Limb (tissue), 2 donors: ENCODE results near the gene PARVG.

ENCODE experiments used
- DNase-seq, 2 donors: peaks; one replicate each; pipeline ENCODE4 v3.0.0-alpha.2; 2016; ENCODE audit errors: extremely low spot score in 2 of 2

PARVG gene, protein sequence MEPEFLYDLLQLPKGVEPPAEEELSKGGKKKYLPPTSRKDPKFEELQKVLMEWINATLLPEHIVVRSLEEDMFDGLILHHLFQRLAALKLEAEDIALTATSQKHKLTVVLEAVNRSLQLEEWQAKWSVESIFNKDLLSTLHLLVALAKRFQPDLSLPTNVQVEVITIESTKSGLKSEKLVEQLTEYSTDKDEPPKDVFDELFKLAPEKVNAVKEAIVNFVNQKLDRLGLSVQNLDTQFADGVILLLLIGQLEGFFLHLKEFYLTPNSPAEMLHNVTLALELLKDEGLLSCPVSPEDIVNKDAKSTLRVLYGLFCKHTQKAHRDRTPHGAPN

DNA sequence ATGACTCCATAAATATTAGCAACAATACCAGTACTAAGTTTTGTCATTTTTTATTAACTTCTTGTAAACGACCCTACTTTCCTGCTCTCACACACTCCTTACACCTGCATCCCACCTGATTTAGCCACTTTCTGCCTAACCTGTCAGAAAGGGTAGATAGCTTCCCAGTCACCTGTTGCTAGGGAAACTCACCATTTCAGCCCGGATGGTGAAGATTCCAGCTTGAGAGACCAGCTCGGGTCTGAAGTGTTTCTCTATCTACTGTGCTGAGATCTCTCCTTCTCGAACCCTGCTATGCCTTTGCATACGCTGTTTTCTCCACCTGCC lies at the start of gene PARVG:
TSS of gene PARVG (plus strand) at position 220 of the 327 bp plus-strand sequence. CDS start 2,405 bp downstream, outside the sequence.
- DNase-seq: no peak

DNA sequence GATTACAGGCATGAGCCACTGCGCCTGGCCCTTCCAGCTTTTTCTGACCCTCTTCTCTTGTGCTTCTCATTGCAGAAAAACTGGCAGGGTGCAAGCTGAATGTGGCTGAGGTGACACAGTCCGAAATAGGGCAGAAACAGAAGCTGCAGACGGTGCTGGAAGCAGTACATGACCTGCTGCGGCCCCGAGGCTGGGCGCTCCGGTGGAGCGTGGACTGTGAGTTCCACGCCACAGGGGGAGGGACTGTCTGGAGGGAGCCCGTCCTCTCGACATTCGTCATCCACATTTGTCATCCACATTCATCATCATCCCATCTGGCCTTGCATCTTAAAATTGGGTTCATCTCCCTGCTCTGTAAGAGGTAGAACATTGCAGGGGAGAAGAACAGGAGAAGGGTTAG lies 49.3 kb upstream of the PARVG start:
- no peak for DNase-seq

DNA sequence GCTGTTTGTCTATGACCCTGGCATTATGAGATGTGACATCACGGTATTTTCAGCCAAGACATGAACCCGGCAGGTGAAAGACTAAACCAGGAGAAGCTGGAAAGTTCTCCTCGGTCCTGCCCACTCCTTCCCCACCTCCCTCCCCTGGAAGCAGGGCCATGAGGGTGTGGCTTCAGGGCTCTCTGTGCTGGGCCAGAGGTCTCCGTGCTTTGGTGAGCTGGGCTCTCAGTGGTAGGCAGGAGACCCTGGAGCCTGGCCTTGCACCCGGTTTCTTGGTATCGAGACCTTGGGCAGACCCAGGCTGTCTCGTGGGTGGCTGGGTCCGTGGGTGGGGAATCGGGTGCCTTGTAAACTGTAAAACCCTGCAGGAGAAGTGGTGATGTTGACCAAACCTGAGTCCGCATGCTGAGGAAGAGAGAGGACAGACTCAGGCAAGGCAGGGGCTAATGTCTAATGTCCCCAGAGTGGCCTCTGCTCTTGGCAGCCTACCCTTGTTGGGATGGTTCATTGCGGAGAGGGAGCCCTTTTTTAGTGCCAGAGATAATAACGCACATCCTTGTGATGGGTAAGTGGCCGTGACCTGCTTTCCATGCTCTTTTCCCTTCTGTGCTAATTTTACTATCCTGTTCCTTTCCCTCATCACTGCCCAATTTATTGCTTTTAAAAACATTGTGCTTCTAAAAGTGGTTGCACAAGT lies 48.6 kb upstream of the PARVG start:
- DNase-seq: no peak

DNA sequence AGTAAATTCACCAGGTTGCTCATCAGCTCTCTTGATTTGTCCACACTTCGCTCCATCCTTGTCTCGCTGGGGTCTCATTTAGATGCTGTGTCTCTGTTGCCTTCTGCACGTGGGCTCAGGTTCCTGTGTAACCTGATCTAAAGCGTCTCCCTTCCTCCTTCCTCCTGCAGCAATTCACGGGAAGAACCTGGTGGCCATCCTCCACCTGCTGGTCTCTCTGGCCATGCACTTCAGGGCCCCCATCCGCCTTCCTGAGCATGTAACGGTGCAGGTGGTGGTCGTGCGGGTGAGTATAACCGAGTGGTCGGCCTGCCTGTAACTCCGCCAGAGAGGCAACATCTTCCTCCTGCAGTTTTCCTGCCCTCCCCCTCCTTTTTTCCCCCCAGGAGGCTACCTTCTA lies 48.0 kb upstream of the PARVG start:
- no peak for DNase-seq

DNA sequence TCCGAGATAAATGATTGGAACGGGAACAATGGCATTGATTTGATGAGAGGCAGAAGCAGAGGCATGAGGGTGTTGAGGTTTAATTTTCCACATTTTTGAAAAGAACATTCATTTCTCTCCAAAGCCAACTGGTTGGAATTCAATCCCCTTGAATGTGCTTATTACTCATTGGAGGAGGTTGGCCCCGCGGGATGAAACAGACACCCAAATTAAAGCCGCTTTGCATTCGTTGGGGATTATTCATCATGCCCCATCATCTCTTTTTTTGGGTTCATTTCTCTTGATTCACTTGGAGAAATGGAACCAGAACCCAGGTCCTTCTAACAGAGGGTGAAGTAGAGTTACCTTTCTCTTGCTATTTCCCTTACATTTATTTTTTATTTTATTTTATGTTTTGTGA lies 47.6 kb upstream of the PARVG start:
- DNase-seq: no peak

DNA sequence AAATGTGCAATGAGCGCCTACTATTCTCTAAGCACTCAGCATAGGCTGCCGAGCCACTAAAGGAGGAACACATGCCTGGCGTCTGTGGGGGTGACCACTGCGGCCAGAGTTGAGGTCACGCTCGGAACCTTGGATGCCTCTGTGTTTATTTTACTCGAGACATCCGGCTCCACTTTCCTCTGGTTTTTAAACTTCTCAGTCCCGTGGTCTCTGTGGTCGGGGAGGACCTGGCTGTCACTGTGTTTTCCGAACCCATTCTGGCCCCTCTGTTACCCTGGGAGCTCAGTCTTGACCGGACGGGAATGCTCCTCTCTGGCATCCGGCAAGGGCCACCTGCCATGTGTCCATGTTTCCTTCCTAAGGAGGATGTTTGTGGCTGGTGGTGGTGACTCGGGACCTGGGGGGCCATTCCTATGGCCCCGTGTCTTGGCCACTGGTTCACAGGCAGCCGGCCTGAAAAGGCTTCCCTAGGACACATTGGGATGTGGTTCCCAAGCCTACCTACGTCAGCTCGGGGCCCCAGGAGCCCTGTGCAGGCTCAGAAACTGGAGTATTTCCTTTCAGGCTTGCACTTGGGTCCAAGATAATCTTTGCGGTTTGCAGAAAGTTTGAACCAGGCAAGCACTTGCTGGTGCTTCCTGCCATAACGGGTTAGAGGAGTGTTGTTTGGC lies 46.7 kb upstream of the PARVG start:
- DNase-seq: no peak

DNA sequence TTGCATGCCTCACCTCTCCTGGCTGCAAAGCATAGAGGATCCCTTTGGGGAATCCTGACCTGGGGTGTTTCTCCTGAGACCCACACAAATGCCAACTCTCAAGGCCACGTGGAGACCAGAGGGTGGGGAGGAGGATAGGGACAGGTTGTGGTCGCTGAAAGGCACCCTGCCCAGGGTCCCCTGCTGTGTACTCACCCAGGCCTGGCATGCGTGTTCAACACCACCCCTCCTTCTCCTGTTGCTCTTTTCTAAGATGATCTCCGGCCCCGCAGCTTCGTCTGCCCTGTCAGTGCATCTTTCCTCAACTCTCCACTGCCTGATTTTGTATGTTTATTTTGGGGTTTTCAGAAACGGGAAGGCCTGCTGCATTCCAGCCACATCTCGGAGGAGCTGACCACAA lies 44.6 kb upstream of the PARVG start:
- DNase-seq: no peak

DNA sequence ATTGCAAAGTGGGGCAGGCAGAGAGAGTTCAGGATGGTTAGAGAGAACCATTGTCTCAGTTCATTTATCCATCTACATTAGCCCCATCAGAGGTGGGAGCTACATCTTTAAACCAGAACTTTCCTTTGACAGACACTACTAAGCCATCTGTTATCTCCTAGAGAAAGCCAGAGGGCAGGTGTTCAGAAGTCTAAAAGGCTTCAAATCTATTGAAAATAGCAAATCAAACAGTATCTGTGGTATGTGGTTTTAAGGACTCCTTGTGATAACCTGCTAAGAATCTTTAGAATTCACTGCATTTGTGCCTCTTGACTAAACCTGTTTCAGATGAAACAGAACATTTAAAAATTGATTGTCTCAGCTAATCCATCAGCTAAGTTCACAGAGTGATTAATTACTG lies 43.9 kb upstream of the PARVG start:
- no peak for DNase-seq

DNA sequence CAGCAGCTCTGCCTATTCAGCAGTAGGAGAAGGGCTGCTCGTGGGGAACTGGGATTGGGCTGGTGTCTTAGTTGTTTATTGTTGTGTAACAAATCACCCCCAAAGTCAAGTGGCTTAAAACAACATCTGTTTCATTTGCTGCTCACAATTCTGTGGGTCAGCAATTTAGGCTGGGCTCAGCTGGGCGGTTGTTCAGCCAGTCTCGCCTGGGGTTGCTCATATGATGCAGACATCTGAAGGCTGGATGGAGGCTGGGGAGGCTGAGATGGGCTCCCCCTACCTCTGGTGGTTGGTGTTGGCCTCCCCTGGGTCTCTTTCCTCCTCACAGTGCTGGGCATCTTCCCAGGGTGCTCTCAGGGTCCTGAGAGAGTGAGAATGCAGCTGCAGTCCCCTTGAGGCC lies 43.3 kb upstream of the PARVG start:
- DNase-seq: no peak

DNA sequence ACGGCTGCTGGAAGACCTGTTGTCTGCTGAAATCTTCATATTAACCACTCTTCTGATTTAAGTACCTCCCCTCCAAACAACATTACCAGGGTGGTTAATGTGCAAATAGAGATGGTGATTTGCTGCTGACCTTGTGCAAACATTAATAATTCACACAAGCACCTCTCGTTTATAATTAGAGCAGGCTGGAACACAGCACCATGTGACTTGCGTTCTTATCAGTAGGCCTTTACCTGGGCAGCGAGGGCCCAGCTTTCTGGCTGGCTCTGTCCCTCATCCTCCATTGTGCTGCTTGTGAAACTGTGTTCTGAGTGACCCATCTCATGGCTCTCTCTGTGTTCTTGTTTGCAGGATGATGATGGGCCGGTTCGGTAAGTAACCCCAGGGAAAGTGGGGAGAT lies 41.0 kb upstream of the PARVG start:
- DNase-seq: no peak

DNA sequence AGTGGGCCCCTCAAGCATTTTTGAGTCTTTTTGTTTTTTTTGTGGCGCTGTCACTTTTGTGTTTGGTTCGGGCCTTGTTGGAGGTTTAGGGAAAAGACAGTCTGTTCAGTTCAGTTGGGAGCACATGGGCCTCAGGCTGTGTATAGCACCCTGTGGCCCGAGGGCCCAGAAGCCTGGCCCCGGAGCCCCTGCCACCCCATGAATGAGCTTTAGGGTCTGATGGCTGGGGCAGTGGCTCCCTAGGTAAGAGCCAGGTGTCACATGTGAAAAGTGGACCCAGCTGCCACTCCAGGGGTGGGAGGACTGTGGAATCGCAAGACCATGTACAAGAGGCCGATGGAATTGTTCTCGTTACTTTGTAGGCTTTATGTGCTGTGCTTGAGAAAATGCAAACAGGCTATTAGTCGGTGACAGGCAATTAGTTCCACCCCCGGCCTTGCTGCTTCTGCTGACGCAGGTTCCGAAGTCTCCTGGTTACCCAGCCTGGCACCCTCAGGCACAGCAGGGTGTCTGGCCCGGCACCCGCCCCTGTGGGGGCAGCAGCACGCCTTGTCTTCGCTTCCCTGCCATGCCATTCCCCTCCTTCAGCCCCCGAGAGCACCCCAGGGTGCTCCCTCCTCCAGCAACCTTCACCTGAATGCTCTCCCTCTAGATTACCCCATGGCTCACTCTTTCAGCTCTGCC lies 38.2 kb upstream of the PARVG start:
- no peak for DNase-seq

DNA sequence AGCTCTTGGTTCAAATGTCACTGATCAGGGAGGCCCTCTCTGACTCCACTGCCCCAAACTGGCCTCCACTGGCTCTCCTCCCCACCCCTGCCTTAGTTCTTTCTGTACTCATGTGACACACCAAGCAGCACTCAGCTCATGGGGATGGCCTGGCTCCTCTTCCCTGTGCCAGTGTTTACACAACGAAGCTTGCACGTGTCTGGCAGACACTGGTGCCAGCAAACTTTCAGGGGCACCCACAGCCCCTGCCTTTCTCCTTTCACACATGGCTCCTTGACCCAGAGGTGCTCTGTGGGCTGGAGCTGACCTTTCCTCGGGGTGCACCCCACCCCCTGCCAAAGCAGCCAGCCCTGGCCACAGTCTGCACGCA lies 37.6 kb upstream of the PARVG start:
- DNase-seq: no peak

DNA sequence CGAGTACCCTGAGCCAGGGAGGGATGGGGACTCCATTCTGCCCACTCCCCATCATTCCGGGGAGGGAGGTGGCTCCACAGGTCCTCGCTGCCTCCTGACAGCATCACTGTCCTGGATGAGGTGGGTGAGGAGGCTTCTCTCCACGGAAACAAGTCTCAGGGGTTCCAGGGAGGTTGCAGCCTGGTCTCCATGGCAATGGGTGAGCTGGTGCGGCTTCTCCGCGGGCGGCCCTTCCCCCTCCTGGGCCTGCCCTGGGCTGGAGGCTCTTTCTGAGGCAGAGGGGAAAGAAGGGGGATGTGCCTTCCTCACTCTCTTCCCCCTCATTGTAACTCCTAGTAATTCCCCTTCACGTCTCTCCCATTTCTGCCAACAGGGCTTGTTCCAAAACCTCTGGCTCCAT lies 37.1 kb upstream of the PARVG start:
- DNase-seq: no peak

DNA sequence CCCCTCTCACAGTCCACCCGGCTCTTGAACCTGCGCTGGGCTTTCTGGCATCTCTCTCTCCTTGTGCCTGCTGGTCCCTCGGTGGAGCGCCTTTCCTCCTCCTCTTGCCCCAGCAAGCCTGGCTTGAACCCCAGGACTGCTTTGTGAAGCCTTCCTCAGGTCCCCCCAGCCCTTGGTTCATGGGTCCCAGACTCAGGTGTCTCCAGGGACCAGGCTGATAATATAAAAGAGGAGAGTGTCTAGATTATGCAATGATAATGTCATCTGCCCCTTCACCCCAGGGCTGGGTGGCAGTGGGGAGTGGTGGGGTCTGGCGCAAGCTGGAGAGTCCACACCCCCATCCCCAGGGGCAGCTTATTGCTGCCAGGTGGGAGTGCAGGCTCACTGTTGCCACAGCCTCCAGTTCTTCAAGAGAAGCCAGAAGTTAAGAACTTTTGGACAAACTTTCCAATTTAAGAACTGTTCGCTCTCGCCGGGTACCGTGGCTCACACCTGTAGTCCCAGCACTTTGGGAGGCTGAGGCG lies 36.6 kb upstream of the PARVG start:
- DNase-seq: no peak

DNA sequence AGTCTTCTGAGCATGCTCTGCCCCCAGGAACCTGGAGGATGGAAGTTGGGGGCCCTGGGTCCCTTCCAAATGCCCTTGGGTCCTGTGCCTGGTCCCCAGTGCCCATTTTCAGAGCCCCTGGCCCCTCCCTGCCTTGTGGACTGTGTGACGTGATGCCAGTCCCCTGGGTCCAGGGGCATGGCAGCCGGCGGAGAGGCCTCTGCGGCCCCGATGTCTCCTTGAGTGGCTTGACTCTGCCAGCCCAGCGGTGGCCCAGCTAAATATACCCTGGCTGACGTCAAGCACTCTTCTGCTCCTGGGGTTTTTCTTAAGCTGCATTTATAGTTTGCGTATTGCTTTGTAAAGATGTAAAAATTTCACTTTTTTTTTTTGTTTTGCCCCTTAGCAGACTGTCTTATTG lies 35.2 kb upstream of the PARVG start:
- no peak for DNase-seq

DNA sequence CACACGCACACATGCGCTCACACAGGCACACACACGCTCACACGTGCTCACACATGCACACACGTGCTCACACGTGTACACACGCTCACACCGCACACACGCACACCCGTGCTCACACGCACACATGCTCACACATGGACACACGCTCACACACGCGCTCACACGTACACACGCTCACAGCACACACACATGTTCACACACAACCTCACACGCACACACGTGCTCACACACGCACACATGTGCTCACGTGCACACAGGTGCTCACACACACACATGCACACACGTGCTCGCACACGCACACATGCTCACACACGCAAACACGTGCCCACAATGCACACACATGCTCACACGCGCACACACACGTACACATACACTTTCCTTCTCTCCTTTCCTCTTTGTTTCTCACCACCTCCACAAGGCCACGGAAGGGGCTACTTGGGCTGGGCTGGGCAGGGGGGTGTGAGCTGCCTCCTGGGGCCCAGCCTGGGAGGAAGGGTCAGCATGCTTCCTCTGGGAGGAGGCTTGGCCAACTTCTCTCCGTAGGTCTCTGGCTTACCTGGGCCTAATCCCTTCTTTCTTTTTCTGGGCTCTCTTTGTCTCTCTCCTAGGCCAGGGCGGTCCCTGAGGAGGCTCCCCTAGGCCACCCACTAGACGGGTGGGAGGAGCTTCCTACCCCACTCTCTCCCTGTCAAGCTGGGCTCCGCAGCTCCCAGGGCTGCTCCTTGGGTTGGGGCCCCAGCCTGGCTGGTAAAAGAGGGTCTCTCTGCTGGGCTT lies 34.5 kb upstream of the PARVG start:
- no peak for DNase-seq

DNA sequence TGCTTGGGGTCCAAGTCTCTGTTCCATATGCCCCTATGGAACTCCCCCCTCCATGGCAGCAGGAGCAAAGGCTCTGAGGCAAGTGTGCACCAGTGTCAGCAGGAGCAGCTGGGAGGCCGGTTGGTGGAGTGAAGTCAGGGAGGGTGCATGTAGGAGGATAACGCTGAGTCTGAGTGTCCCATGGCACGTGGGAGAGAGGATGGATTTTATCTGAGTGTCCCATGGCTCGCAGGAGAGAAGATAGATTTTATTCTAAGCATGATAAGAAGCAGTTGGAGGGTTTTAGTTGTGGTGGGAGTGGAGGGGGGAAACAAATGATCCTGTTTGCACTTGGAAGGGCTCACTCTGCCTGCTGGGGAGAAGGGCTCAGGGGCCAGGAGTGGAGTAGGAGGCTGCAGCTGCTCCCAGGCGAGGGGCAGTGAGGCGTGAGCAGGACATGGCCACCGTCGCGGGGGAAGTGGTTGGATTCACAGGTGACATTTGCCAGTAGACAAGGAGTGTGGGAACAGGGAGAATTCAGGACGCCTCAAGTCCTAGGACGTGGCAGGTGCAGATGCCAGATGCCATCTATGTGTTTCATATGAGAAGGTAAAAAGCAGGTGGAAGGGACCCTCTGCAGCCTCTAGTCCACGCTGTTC lies 33.6 kb upstream of the PARVG start:
- DNase-seq: no peak

DNA sequence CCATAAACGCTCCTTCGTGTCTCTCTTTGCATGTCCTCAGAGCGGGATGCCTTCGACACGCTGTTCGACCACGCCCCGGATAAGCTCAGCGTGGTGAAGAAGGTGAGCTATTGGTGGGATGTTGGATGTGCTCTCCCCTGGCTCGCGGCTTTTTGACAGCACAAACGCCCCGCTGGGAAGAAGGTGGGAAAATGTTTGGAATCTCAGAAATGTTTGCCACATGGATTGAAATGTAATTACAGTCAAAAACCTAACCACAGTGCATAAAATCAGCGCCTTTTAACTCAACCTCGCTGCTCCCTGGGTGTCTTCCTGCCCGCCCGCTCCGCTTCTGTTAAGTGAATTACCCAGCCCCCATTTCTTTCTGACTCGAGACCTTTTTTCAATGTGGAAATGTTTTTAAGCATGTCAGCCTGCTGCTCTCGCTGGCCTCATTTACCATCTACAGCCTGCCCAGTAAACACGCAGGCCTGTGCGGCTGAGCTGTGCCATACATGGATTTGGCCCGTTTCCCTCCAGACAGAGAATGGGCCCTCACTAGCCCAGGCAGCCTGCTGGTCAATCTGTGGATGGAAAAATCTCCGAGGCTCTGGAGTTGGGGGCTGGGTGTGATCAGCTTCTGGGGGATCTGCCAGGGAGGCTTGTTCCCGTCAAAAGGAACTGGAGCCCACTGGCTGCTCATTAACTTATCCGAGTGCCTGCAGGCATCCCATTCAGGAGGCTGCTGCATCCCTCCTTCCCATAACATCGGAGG lies 32.7 kb upstream of the PARVG start:
- DNase-seq: peak; percentile 57 to 75

DNA sequence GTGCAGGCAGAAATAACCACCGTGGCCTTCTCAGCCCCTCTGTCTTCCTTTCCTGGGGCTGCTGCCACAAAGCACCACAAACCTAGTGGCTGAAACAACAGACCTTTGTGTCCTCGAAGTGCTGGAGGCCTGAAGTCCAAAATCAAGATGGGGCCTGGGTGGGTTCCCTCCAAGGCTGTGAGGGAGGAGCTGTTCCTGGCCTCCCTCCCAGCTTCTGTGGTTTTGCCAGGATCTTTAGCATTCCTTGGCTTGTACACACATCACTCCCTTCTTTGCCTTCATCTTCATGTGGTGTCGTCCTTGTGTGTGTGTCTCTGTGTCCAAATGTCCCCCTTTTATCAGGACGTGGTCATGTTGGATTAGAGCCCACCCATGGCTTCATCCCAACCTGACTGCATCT lies 29.0 kb upstream of the PARVG start:
- peak in 1 of 2 donors; percentile 40 for DNase-seq

DNA sequence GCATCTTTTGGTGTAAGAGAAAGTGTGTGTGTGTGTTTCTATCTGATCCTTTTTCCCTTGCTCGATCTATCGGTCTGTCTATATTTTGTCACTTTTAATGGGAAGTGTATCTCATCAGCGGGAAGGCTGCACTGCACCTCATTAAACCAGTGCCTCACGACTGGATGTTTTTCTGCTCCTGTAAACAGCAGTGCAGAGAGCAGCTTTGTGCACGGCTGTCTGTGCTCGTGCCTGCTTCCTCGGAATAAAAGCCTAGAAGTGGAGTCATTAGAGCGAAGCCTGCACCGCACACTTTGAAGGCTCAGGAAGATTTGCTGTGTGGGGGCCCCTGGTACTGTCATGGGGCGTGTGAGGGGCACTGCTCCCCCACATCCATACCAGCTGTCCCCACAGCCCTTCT lies 27.0 kb upstream of the PARVG start:
- DNase-seq: no peak
